GM12892 (cell line): ENCODE results near the gene ADARB2.

ENCODE experiments used
- DNase-seq: peaks from one replicate; pipeline ENCODE4 v3.0.0; 2011; ENCODE audit not compliant: insufficient read length
- FAIRE-seq: peaks from 2 replicates; lab custom pipeline; 2011; peaks lifted over from hg19 to GRCh38; lab: Jason Lieb, UNC
- POLR2A ChIP-seq: IDR thresholded peaks from 2 replicates; pipeline ENCODE4 v1.6.1; 2011; ENCODE audit warnings: low read depth, low read length, control low read depth
- POLR2AphosphoS5 ChIP-seq: IDR thresholded peaks from 2 replicates; pipeline ENCODE4 v1.6.1; 2011; ENCODE audit warnings: low read depth, low read length, control low read depth
- TAF1 ChIP-seq: IDR thresholded peaks from 2 replicates; pipeline ENCODE4 v1.6.1; 2011; ENCODE audit warnings: low read depth, mild to moderate bottlenecking, control low read depth, low read length, borderline replicate concordance

ADARB2 gene

DNA sequence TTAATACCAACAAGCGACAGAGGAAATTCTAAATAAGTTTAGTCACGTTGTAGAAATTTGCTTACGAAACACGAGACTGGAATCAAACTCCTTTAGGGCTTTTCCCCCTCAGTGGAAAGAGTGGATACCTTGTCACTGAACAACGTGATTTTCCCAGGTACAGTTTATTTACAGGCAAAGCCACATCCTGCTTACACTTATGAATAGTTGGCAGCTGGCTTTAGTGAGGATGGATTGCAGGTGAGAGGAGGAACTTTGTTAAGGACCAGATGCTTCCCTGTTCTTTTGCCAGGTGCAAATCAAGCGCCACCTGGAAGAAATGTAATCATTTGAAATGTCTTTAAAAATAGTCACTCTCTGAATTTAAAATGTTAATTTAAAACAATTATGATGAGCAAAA, 282.4 kb downstream of the ADARB2 start:
- no peak for DNase-seq
- FAIRE-seq: no peak

DNA sequence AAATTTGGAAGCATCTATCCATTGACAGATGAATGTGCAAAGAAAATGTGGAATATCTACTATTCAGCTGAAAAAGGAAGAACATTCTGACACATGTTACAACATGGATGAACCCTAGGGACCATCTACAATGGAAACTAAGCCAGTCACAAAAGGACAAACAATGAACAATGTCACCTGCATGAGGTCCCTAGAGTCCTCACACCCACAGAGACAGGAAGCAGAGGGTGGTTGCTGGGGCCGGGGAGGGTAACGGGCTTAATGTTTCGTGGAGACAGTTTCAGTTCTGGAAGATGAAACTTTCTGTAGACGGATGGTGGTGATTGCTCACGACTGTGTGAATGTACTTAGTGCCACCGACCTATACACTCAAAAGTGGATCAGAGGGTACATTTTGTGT, 282.9 kb downstream of the ADARB2 start:
- DNase-seq: no peak
- TF ChIP-seq TAF1: no peak
- no peak for TF ChIP-seq POLR2A
- TF ChIP-seq POLR2AphosphoS5: no peak
- no peak for FAIRE-seq

More for the DNA sequence above, 282.4 kb downstream of the ADARB2 start:
- TF ChIP-seq POLR2AphosphoS5 (no peak), TAF1 (no peak), POLR2A (no peak)

DNA sequence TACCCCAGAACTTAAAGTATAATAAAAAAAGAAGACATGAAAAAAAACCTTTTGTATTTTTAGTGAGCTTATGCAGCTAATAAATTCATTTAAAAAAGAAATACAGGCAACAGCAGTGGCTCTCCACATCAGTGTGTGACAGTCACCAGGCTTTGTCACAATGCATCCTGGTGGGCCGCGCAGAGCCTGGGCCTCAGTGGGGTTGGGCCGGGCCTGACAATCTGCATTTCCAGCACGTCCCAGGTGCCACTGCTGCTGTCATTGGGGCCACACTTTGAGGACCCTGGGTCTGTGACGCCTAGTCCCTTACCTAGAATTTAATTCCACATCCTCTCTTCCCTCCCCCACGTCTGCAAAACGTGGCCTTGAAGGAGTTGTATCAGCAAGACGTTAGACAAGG, 284.5 kb downstream of the ADARB2 start:
- FAIRE-seq: no peak
- DNase-seq: no peak
- TF ChIP-seq TAF1 (no peak), POLR2A (no peak), POLR2AphosphoS5 (no peak)

DNA sequence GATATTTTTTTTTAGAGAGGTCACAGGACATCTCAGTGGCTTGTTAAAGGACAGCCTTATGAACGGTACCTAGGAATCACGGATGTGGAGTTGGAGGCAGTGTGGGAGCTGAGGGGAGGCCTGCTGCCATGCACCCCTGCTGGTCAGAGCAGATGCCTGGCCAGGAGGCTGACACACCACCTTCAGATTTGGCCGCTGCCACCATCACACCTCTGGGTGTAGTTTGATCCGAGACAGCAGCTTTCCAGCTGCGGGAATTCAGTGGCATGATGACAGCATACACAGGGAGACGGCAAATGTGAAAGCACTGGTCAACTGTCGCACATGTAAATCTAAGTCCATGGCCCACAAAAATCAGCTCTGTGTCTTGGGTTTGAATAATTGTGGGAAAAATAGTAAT, 285.4 kb downstream of the ADARB2 start:
- TF ChIP-seq POLR2AphosphoS5 (no peak), POLR2A (no peak), TAF1 (no peak)
- FAIRE-seq (no peak), DNase-seq (no peak)

DNA sequence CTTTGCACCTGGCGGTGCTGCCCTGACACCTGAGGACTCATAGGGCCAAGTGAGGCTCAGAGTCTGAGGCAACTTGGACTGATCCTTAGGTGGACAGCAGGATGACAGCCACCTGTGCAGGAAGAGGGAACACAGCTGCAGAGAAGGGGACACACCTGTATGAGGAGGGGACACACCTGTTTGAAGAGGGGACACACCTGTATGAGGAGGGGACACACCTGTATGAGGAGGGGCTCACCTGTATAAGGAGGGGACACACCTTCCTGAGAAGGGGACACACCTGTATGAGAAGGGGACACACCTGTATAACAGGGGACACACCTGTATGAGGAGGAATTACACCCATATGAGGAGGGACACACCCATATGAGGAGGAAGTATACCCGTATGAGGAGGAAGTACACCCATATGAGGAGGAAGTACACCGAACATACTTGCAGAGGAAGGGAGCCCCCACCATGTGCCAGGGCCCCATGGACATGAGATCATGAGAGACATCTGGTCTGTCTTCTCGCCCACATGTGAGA, 285.9 kb downstream of the ADARB2 start:
- TF ChIP-seq POLR2AphosphoS5 (no peak), TAF1 (no peak), POLR2A (no peak)
- no peak for DNase-seq
- FAIRE-seq: peak; percentile 38

DNA sequence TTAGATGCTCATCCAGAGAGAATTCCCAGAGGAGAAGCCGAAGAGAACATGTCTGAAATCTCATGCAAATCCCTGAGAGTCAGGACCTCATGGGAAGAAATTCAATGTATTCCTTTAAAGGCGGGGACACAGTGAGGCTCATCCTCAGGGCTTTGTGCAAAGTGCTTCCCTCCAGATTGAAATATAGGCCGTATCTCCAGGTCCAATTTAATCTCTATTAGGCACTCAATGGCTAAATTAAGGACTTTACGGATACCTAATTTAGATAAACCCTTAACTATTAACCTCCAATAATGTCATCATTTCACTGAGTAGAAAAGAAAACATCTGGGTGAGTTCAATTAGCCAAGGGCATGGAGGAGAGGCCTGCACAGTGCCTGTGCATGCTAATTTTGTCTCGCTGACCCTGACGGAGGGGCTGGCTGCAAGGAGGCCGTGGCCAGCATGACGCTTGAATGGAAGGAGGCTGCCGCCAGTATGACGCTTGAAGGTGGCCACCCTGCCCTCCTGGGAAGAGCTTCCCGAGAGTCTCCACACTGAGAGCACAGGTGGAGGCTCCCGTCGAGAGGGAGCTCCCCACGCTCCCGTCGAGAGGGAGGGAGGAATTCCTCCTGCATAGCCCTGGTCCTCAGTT, 287.6 kb downstream of the ADARB2 start:
- DNase-seq: no peak
- no peak for FAIRE-seq
- TF ChIP-seq POLR2AphosphoS5: no peak

DNA sequence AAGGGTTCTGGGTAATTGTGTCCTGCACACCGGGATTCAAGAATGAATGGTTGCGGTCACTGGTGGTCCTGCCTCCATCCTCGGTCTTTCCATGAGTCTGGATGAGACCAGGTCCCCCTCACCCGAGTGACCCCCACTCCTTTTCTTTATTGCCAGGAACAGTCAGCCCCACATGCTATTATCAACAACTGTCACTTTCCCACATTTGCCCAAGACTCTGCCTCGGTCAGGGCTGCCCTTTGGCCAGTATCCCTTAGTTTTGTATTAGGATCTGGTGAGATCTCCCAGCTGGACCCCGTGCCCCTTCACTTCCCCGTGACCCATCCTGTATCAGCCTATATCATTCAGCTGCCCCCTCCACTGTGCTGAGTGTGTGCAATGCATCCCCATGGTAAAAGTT, 288.3 kb downstream of the ADARB2 start:
- TF ChIP-seq TAF1 (no peak), POLR2A (no peak), POLR2AphosphoS5 (no peak)
- no peak for DNase-seq
- FAIRE-seq: no peak

DNA sequence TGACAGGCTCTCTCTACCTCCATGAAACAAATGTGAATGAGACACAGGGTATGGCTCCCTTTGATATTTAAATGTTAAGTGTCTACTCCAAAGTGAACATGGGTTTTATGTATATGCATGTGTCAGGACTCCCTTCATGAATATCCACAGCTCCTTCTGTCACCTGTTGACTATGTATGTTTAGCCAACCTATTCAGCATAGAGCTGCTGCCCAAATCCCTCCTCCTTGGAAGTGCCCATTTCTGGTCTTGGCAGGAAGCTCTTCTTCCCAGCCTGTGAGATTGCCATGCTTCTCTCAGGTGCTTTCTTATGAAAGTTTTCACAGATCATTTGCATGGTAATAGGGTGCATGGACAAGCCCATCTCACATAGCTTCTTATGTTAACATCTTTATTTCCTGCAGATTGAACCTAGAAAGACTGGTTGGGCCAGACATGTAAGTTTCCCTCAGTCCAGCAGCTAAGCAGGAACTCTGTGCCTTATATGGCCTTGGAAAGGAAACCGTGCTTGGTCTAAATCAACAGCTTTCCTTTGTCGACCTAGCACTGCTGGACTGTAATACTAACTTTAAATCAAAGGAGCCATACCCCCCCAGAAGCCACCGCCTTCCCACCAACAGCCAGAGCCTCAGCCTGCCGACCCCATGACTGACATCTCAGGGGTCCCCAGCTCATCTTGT, 288.9 kb downstream of the ADARB2 start:
- TF ChIP-seq TAF1 (no peak), POLR2A (no peak), POLR2AphosphoS5 (no peak)
- DNase-seq (no peak), FAIRE-seq (no peak)

DNA sequence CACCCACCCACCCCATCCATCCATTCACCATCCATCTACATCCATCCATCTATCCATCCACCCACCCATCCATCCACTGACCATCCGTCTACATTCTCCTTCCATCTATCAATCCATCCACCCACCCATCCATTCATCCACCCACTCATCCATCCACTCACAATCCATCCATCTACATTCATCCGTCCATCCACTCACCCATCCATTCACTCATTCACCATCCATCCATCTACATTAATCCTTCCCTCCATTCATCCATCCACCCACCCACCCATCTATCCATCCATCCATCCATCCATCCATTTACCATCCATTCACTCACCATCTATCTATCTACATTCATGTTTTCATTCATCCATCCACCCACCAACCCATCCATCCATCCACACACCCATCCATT, 292.5 kb downstream of the ADARB2 start:
- FAIRE-seq (no peak), DNase-seq (no peak)
- TF ChIP-seq POLR2A: no peak
- TF ChIP-seq TAF1: no peak

DNA sequence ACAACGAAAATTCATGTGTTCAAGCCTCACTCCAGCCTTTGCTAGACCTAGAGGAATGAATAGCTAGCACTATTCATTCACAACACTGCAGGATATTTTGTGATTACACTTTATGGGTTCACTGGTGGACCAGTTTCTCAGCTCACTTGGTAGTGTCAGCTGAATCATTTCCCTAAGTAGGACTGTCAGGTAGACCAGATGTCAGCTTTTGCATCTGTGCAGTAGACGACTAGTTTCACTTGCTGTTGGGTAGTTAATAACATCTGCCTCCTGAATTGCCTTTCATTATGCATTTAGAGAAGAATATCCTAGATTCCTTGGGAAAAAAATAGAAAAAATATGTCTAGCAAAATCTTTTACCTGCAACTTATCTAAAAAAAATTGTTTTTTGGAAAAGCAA, 296.4 kb downstream of the ADARB2 start:
- DNase-seq (no peak), FAIRE-seq (no peak)
- TF ChIP-seq POLR2AphosphoS5 (no peak), POLR2A (no peak), TAF1 (no peak)

DNA sequence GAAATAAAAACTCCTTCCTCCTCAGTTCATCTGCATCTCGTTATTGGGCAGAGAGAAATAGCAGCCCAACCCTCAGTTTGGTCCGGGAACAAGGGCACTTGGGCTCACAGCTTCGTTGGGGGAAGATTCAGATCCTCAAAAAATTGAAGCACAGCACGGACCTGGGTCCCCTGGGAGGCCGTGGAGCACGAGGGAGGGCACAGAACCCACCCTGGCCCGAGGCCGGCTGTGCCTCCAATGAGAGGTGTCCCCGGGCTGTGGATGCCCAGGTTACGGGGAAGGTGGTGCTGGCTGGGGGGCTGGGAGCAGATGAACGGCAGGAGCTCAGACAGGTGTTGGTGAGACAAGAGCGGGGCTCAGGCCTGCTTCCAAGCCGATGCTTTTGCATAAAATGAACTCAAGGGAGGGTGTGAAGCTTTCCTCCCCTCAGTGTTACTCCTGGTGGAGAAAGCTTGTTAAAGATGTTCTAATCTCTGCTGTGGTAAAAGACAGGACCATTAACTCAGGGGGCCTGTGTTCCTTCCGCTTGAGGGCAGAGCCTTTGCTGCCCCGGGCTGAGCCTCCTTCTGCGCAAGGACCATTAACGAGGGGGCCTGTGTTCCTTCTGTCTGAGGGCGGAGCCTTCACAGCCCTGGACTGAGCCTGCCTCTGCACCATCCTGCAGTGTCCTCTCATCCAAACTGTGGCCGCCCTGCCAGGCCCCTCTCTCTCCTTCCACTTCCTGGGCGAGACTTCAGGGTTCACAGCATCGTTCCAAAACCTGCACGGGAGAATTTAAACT, 302.2 kb downstream of the ADARB2 start:
- DNase-seq (no peak), FAIRE-seq (no peak)
- TF ChIP-seq TAF1: no peak
- TF ChIP-seq POLR2AphosphoS5: no peak
- TF ChIP-seq POLR2A: no peak

DNA sequence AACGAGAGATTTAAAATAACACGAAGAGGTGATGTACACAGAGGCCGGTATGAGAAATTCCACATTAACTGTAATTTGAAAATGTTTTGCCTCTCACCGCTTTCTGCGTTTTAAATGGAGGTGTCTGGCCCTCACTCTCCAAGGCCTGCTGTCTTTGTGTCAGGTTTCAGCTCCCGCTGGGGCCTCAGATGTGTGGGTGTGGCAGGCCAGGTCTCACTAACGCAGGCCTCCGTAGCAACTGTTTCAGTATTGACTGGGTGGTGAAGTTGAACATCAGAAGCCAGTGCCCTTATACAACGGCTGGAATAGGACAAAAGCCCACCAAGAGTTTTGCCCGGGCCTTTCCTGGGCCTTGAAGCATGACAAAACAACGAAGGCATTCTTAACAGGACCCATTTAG, 303.1 kb downstream of the ADARB2 start:
- DNase-seq (no peak), FAIRE-seq (no peak)
- TF ChIP-seq TAF1 (no peak), POLR2A (no peak), POLR2AphosphoS5 (no peak)
